GM18511 (cell line): ENCODE results near the gene KIF13A.
"Not testable (repeated sequence)": the region's sequence is repeated elsewhere in the genome, so short reads cannot be mapped to it uniquely, and the experiment has no call there.

Source experiments
- ATAC-seq: cut with Tn5 transposase; IDR thresholded peaks from one replicate; pipeline ENCODE4 v1.9.1; 2021; ENCODE audit warnings: mild to moderate bottlenecking, moderate library complexity; ENCODE audit not compliant: unreplicated experiment

KIF13A gene

DNA sequence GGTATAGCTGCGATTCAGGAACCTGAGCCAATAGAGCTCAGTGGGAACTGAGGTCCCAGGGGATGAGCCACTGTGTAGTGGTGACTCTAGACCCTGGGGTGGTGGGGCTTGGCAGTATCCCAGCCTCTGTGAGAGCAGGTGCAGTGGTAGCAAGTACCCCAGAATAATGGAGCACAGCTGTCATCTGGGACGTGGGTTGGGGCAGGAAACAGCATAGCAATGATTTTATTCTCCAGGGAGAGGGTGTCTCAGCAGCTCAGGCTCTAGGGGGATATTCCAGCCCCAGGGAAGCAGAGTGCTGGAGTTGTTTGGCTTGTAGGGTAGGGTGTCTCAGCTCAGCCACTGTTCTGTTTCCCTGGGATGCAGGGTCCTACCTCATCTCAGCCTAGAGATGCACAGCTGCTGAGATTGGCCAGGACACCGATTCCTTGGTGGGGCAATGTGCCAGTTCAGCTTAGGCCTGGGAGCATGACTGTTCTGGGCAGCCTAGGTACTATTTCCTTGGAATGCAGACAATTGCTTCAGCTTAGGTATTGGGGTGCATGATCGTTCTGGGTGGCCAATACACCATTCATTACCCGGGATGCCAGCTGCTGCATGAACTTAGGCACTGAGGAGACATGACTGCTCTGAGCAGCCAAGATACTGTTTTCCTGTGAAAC lies 246.7 kb downstream of the KIF13A start:
- no peak for ATAC-seq

DNA sequence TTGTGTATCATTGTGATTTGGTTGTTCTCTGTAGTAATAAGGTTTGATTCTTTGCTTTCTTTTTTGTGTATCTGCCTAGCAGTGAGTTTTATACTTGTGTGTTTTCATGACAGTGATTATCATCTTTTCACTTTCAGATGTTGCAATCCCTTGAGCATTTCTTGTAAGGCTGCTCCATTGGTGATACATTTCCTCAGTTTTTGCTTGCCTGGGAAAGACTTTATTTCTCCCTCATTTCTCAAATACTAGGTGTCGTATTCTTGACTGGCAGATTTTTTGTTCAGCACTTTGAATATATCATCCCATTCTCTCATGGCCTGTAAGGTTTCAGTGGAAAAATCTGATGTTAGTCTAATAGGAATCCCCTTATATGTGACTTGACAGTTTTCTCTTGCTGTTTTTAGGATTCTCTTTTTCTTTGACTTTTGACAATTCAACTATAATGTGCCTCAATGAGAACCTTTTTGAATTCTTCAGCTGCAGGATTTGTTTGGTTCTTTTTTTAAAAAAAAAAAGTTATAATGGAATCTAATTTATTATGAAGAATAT lies 249.7 kb downstream of the KIF13A start:
- ATAC-seq: no peak

DNA sequence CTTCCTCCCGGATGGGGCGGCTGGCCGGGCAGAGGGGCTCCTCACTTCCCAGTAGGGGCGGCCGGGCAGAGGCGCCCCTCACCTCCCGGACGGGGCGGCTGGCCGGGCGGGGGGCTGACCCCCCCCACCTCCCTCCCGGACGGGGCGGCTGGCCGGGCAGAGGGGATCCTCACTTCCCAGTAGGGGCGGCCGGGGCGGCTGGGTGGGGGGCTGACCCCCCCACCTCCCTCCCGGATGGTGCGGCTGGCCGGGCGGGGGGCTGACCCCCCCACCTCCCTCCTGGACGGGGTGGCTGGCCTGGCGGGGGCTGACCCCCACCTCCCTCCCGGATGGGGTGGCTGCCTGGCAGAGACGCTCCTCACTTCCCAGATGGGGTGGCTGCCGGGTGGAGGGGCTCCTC lies 252.1 kb downstream of the KIF13A start:
- ATAC-seq: not testable (repeated sequence)

DNA sequence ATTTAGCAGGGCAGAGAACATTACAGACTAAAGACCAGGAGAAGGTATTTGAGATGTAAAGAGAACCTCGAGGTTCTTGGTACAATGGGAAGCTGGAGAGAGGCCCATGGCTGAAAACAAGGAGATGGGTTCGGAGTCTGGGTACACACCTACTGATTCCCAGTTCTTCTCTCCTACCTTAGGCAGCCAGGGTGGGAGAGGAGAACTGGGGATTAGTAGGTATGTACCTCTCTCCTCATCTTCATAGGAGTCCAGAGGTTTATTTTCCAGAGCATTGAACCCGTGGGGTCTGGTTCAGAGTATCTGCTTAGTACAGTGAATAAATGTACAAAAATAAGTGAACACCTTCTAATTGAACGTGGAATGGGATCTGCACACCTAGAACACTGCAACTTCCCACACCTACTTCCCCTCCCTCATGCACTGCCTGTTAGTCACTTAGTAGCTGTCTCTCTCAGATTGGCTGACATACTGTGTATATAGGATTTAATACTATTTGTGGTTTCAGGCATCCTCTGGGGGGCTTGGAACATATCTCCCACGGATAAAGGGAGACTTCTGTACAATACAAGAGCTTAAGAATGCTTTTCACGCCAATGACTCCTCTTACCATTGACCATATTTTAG lies 257.2 kb downstream of the KIF13A start:
- no peak for ATAC-seq

DNA sequence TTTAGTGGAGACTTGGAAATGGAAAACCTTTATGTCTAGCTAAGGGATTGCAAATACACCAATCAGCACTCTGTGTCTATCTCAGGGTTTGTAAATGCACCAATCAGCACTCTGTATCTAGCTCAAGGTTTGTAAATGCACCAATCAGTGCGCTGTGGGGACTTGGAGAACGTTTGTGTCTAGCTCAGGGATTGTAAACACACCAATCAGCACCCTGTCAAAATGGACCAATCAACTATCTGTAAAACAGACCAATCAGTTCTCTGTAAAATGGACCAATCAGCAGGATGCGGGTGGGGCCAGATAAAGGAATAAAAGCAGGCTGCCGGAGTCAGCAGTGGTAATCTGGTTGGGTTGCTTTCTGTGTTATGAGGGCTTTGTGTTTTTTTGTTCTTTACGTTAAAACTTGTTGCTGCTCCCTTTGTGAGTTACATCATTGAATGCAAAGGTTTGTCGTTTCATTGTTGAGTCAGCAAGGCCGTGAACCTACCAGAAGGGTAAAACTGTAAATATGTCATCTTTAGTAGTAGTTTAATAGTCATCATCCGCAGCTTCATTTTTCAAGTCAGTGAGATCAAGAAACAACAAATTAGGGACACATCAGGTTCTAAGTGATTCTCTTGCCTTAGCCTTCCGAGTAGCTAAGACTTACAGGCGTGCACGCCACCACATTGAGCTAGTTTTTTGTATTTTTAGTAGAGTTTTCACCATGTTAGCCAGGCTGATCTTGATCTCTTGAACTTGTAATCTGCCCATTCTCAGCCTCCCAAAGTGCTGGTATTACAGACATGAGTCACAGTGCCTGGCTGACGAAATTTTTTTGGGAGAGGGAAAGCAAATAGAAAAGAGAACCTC lies 258.0 kb downstream of the KIF13A start:
- no peak for ATAC-seq

DNA sequence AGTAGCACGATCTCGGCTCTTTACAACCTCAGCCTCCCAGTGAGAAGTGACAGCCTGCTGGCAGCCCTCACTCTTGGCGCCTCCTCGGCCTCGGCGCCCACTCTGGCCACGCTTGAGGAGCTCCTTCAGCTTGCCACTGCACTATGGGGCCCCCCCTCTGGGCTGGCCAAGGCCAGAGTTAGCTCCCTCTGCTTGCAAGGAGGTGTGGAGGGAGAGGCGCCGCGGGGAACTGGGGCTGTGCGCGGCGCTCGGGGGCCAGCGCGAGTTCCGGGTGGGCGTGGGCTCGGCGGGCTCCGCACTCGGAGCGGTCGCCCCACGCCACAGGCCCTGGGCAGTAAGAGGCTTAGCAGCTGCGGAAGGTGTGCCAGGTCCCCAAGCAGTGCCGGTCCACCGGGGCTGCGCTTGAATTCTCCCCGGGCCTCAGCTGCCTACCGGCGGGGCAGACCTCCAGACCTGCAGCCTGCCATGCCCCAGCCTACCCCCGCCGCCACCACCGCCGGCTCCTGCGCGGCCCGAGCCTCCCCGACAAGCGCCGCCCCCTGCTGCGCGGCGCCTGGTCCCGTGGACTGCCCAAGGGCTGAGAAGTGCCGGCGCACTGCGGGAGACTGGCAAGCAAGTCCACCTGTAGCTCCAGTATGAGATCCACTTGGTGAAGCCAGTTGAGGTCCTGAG lies 258.7 kb downstream of the KIF13A start:
- ATAC-seq: no peak

DNA sequence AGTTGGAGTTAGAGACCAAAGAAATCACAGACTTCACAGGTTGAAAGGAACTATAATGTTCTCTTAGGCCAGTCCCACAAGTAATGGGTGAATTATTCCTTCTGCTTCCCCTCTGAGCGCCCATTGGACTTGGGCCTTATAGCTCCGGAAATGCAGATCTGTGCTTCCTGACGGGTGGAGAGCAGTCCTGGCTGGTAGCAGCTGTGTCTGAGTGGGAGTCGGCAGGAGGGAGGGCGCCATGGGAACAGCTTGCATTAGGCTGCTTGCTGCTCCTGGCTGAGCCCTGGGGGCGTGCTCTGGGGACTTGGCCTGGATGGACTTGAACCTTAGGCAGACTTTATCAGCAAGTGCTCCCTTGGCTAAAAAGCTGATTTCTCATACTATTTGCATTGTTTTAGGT lies 262.4 kb downstream of the KIF13A start:
- ATAC-seq: no peak

DNA sequence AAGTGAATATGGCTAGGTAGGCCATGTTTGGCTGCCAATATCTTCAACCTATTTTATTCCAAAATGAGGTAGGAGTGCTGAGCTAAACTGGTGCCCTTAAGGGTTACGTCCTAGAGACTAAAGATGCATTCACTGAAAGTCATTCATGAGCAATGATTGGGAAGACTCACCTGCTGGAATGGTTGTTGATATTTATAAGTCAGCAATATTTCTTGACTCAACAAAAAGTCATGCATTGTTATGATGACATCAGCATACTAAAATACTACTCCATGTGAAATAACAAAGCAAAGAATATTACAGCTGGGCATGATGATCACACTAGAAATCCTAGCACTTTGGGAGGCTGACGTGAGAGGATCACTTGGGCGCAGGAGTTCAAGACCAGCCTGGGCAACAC lies 263.1 kb downstream of the KIF13A start:
- no peak for ATAC-seq

DNA sequence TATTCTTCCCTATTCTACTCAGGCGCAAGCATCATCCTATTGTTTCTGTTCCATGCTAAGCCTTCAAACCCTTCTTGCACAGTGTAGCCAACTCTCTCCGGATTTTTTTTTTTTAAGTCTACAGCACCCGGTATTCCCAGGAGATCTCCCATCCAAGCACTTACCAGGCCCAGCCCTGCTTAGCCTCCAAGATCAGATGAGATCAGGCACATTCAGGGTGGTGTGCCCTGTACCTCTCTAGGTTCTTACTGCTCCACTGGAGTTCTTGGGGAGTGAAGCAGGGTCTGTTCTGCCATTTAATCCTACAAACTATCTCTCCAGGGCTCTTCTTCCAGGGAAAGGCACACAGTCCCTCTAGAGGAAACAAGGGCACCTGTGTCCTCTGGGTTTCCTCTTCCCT lies 265.8 kb downstream of the KIF13A start:
- no peak for ATAC-seq

DNA sequence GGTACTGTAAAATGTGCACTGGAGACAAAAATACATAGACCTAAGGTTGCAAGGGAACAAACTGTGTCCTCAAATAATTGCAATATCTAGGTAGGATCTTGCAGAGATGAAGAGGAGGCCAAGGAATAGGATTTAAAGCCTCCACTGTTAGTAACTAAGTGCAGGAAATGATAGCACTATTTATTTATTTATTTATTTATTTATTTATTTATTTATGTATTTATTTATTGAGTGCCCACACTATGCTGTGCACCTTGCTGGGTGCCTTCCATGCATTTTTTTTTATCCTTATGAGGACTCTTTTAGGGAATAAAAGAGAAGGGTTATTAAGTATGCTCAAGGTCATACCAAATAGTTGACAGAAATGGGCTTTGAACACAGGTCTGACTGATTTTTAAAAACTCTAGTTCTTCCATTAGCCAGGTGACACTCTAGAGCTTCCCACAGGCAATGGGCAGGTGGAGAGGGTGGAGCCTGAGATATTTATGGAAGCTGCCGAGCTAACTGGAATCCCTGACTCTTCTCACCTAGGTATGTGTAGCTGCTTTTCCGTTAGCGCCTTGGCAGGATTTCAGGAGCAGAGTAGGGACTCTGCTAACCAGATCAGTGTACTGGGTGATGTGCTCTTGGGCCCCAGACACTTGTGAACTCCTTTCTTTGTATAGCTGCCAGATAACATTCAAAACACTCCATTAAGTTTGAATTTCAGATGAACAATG lies 268.0 kb downstream of the KIF13A start:
- ATAC-seq: no peak

DNA sequence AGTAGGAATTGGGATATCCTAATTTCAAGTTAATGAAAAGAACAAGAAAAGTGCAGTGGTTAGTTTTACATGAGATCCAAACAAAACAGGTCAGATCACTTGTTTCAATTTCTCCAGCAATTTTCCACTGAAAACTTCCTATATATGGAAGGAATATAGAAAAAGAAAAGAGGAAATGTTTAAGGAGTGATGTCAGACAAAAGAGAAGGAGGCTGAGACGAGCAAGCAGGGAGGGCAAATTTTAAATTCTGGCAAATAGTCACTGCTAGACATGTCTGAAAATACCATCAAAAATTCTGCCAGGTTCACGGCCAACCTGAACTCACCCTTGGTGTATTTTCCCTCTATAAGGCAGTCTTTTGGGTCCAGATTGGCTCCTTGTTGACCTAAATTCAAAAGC lies 271.2 kb downstream of the KIF13A start:
- no peak for ATAC-seq

DNA sequence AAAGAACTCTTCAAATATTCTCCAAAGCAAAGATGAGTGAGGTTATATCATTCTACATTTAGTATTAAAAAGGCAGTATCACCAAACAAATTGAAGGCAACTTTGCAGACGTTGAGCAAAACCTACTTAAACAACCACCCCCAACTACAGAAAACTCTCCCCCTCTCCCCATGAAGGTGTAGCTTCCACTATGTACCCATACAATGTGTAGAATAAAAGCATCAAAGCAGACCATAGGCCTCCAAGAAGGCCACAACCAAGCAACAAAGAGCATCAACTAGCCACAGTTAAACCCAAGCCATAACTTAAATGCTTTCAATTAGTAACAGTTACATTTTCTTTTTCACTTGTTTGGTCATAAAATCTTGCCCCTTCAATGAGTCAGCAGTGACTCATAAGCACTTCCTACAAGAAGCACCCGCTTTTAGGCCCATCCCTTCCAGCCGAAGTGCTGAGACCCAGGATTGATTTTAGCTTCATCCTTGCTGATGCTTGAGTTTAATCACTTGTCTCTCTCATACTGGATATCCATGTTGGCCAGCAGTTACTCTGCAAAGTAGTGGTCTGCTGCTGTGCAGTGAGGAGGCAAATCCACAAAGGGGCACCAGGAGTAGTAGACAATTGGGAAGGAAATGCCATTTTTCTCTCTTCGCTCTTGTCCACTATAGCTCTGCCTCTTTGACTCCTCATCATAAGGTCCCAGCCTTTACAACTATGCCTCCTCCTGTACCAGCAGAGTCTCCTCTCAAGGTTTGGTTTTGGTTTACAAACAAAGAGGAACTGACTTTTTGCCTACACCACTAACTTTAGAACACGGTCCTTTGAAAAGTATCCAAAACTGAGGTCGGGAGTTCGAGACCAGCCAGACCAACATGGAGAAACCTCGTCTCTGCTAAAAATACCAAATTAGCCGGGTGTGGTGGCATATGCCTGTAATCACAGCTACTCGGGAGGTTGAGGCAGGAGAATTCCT lies 272.3 kb downstream of the KIF13A start:
- peak; percentile 86 for ATAC-seq

DNA sequence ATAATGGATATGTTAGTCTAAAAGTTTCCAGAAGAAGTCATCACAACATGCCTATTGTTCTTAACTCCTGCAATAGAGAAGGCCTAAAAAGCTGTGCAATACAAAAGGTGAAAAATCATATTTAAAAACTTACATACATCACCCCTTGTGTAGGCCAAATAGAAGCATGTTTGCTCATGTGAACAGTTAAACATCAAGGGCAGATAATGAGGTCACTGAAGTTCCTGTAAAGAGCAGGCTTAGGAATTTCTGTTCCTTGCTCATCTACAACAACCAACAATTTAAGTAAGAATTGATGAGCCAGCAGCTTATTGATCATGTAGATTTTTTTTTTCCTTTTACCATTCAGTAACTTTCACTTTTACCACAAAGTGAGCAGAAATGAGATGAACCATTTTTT lies 273.3 kb downstream of the KIF13A start:
- no peak for ATAC-seq

DNA sequence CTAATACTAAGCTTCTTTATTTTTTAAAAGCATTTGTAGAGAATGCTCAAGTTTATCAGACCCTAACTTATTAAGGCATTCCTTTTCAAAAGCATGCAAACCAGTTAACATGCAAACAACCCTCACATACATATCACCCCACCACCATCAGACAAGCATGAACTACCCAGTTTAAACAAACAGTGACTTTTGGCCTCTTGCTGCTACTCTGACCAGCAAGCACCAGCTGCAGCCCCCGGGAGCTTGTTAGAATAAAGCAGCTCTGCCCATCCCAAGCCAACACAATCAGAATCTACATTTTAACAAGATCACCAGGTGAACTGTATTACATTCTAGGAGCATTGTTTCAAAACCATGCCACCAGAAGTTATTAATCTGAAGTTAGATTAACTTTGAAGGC lies 274.9 kb downstream of the KIF13A start:
- no peak for ATAC-seq

DNA sequence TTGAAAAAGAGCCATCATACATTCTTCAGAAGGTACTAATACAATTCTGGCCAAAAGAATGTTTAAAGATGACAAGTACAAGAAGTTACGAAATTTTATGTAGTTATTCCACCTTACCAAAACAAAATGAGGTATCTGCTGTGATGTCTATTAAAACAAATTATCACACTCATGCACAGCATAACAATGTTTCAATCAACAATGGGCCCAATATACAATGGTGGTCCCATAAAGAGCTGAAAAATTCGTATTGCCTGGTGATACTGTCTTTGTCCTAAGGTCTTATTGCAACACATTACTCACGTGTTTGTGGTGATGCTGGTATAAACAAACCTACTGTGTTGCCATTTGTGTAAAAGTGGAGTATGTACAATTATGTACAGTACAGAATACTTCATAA lies 277.1 kb downstream of the KIF13A start:
- ATAC-seq: no peak

DNA sequence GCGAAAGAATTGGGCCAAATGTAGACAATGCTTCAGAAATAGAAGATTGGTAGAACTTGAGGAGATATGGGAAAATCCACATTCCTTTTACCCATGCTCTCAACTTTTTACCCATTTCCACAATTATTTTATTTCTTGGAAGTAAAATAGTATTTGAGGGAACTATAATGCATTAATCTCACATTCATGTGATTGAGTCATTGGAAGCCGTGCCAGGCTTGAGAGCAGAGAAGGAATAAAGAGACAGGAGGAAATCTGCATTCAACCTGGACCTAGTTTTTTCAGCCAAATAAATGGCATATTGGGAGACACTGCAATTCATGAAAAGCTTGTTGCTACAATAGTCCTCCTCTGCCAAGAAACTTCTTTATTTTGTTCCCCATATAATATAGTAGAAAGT lies 278.0 kb downstream of the KIF13A start:
- ATAC-seq: no peak
